ENCODE measurements around the gene NDFIP1. TPM values are rescaled to one million over a fixed set of nuclear protein-coding genes. Genes with fewer than 3 reads are reported as not detected.

Gene NDFIP1
- polyA plus RNA-seq, 1 donor (not counting 4 experiments of a cell fraction or from before 2014, with no cell fraction given): 38.2 TPM

DNA sequence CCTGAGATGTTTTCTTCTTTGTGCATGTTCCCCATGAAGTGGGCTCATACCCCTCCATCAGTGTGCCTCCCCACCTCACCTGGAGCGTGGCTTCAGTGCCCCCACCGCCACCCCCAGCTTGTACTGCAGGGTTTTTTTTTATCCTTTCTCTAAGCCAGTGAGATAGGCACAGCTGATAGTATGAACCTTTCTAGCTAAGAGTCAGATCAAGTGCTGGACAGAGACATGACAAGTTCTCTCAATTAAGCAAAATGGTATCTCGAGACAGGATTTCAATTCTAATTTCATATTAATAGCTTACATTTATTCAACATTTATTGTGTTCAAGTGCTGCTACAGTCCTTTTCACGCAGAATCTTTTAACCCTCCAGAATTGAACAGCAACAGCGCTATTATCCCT lies 55.7 kb downstream of the NDFIP1 start:
- H3K9ac ChIP-seq (ENCODE audit: control insufficient read depth, extremely low read depth, insufficient read depth, low read length): no peak overlapping the region
- H3K27ac ChIP-seq (ENCODE audit: control insufficient read depth, insufficient read depth, low read length): no peak overlapping the region
- FAIRE-seq (no peak), DNase-seq (ENCODE audit: low read depth, low spot score) (no peak)
- no peaks in the 10 kb centered on the region for H3K9me3 ChIP-seq (ENCODE audit: control insufficient read depth, low read depth, low read length)
- no peaks in the 10 kb centered on the region for H3K36me3 ChIP-seq (ENCODE audit: control insufficient read depth in 2 of 2, extremely low read depth in 1 of 2, insufficient read depth in 2 of 2, low read length in 2 of 2)
- H3K4me1 ChIP-seq (ENCODE audit: control insufficient read depth, extremely low read depth, insufficient read depth, low read length): peaks cover under 1% of the 10 kb centered on the region
- H4K20me1 ChIP-seq (ENCODE audit: control insufficient read depth, extremely low read depth, insufficient read depth, low read length): no peaks in the 10 kb centered on the region
- no peaks in the 10 kb centered on the region for H3K27me3 ChIP-seq (ENCODE audit: control insufficient read depth, extremely low read depth, insufficient read depth, low read length)
- dilution Hi-C loops (cut with MboI; ENCODE audit: extremely low pct_ligation_motif_present, low sequenced_read_pairs): no loop called here
- no peak overlapping the region for H3K4me3 ChIP-seq (ENCODE audit: control insufficient read depth in 2 of 3, extremely low read depth in 1 of 3, insufficient read depth in 2 of 3, low read depth in 1 of 3, low read length in 3 of 3)
- no peak overlapping the region for H2AFZ ChIP-seq (ENCODE audit: control insufficient read depth, low read length)
- no peak for TF ChIP-seq EZH2 (IDR thresholded peaks at IDR 0.05; ENCODE audit: low read length)
- TF ChIP-seq, protein P1, sequence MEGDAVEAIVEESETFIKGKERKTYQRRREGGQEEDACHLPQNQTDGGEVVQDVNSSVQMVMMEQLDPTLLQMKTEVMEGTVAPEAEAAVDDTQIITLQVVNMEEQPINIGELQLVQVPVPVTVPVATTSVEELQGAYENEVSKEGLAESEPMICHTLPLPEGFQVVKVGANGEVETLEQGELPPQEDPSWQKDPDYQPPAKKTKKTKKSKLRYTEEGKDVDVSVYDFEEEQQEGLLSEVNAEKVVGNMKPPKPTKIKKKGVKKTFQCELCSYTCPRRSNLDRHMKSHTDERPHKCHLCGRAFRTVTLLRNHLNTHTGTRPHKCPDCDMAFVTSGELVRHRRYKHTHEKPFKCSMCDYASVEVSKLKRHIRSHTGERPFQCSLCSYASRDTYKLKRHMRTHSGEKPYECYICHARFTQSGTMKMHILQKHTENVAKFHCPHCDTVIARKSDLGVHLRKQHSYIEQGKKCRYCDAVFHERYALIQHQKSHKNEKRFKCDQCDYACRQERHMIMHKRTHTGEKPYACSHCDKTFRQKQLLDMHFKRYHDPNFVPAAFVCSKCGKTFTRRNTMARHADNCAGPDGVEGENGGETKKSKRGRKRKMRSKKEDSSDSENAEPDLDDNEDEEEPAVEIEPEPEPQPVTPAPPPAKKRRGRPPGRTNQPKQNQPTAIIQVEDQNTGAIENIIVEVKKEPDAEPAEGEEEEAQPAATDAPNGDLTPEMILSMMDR (optimal IDR thresholded peaks at IDR 0.05 in 1 of 3, IDR thresholded peaks at IDR 0.05 in 1 of 3, conservative IDR thresholded peaks at IDR 0.05 in 1 of 3; ENCODE audit: extremely low read depth in 1 of 3, insufficient read depth in 2 of 3, low read length in 3 of 3): no peak
- no peak overlapping the region for H3K4me2 ChIP-seq (ENCODE audit: control insufficient read depth, extremely low read depth, insufficient read depth, low read depth, low read length)
- H3K79me2 ChIP-seq (ENCODE audit: control insufficient read depth, insufficient read depth, low read length): no peaks in the 10 kb centered on the region
- no peaks in the 10 kb centered on the region for H3K9me1 ChIP-seq (ENCODE audit: control insufficient read depth, extremely low read depth, insufficient read depth, low read length)

DNA sequence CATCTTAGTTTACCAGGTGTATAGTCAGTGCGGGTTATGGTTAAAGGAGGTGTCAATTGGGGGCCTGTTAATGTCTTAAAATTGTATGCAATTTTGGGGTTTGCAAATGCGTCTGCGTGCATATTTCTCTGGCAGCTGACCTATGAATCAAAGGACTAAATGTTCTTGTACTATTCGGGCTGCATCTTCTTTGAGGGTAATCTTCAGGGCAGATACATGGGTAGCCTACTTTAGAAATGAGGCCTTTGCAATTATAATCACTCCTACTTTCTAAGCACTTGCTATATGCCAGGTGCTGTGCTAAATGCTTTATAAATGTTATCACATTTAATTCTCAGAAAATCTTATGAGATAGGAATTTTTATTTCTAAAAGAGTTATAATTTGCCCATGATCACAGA lies 58.2 kb downstream of the NDFIP1 start:
- H3K4me3 ChIP-seq (ENCODE audit: control insufficient read depth in 2 of 3, extremely low read depth in 1 of 3, insufficient read depth in 2 of 3, low read depth in 1 of 3, low read length in 3 of 3): no peak overlapping the region
- dilution Hi-C loops (cut with MboI; ENCODE audit: extremely low pct_ligation_motif_present, low sequenced_read_pairs): no loop called here
- H3K9me3 ChIP-seq (ENCODE audit: control insufficient read depth, low read depth, low read length): no peaks in the 10 kb centered on the region
- H2AFZ ChIP-seq (ENCODE audit: control insufficient read depth, low read length): no peak overlapping the region
- no peak overlapping the region for H3K4me2 ChIP-seq (ENCODE audit: control insufficient read depth, extremely low read depth, insufficient read depth, low read depth, low read length)
- TF ChIP-seq EZH2 (IDR thresholded peaks at IDR 0.05; ENCODE audit: low read length): no peak
- TF ChIP-seq, protein P1 (optimal IDR thresholded peaks at IDR 0.05 in 1 of 3, IDR thresholded peaks at IDR 0.05 in 1 of 3, conservative IDR thresholded peaks at IDR 0.05 in 1 of 3; ENCODE audit: extremely low read depth in 1 of 3, insufficient read depth in 2 of 3, low read length in 3 of 3): no peak
- H4K20me1 ChIP-seq (ENCODE audit: control insufficient read depth, extremely low read depth, insufficient read depth, low read length): no peaks in the 10 kb centered on the region
- DNase-seq (ENCODE audit: low read depth, low spot score) (no peak), FAIRE-seq (no peak)
- peaks cover 24% of the 10 kb centered on the region for H3K4me1 ChIP-seq (ENCODE audit: control insufficient read depth, extremely low read depth, insufficient read depth, low read length)
- no peak overlapping the region for H3K27ac ChIP-seq (ENCODE audit: control insufficient read depth, insufficient read depth, low read length)
- H3K79me2 ChIP-seq (ENCODE audit: control insufficient read depth, insufficient read depth, low read length): no peaks in the 10 kb centered on the region
- H3K9ac ChIP-seq (ENCODE audit: control insufficient read depth, extremely low read depth, insufficient read depth, low read length): no peak overlapping the region
- no peaks in the 10 kb centered on the region for H3K9me1 ChIP-seq (ENCODE audit: control insufficient read depth, extremely low read depth, insufficient read depth, low read length)
- no peaks in the 10 kb centered on the region for H3K27me3 ChIP-seq (ENCODE audit: control insufficient read depth, extremely low read depth, insufficient read depth, low read length)
- no peaks in the 10 kb centered on the region for H3K36me3 ChIP-seq (ENCODE audit: control insufficient read depth in 2 of 2, extremely low read depth in 1 of 2, insufficient read depth in 2 of 2, low read length in 2 of 2)
